Neural cell (in vitro differentiated cells): ENCODE measurements around the gene ANAPC1.
"Not testable (repeated sequence)": the region's sequence is repeated elsewhere in the genome, so short reads cannot be mapped to it uniquely, and the experiment has no call there.

Source experiments
- CTCF ChIP-seq: fragments of 450-650 bp; IDR thresholded peaks from 2 replicates; pipeline ENCODE4 v1.5.1; 2014; ENCODE audit warnings: antibody characterized with exemption, mild to moderate bottlenecking, moderate library complexity; ENCODE audit not compliant: poor library complexity, severe bottlenecking
- EP300 ChIP-seq: fragments of 450-650 bp; conservative IDR thresholded peaks from 2 replicates; pipeline ENCODE4 v1.6.1; 2014; ENCODE audit warnings: antibody characterized with exemption, mild to moderate bottlenecking, moderate library complexity; ENCODE audit not compliant: poor library complexity, severe bottlenecking
- POLR2AphosphoS5 ChIP-seq: IDR thresholded peaks from 2 replicates; pipeline ENCODE4 v1.6.1; 2012
- RAD21 ChIP-seq: fragments of 450-650 bp; conservative IDR thresholded peaks from 2 replicates; pipeline ENCODE4 v1.6.1; 2014; ENCODE audit warnings: antibody characterized with exemption, mild to moderate bottlenecking, moderate library complexity
- REST ChIP-seq: IDR thresholded peaks from 2 replicates; pipeline ENCODE4 v1.6.1; 2012; ENCODE audit warnings: borderline replicate concordance
- SMC3 ChIP-seq: fragments of 450-650 bp; conservative IDR thresholded peaks from 2 replicates; pipeline ENCODE4 v1.6.1; 2014; ENCODE audit warnings: antibody characterized with exemption, mild to moderate bottlenecking, moderate library complexity; ENCODE audit not compliant: poor library complexity
- TAF1 ChIP-seq: IDR thresholded peaks from 2 replicates; pipeline ENCODE4 v1.6.1; 2012; ENCODE audit warnings: low read depth

GRCh38 chr2:111747410-111748115 lies 136.4 kb downstream of the ANAPC1 start:
- not testable (repeated sequence) for TF ChIP-seq POLR2AphosphoS5, CTCF, TAF1, EP300, SMC3, REST, RAD21
